Activated T-cell treated with anti-CD3 and anti-CD28 coated beads for 1 hour (primary cell): ENCODE data around the gene CDYL.

Experiments
- DNase-seq: peaks from one replicate; pipeline ENCODE4 v3.0.0-alpha.2; 2020; ENCODE audit warnings: low read depth

Gene CDYL

DNA sequence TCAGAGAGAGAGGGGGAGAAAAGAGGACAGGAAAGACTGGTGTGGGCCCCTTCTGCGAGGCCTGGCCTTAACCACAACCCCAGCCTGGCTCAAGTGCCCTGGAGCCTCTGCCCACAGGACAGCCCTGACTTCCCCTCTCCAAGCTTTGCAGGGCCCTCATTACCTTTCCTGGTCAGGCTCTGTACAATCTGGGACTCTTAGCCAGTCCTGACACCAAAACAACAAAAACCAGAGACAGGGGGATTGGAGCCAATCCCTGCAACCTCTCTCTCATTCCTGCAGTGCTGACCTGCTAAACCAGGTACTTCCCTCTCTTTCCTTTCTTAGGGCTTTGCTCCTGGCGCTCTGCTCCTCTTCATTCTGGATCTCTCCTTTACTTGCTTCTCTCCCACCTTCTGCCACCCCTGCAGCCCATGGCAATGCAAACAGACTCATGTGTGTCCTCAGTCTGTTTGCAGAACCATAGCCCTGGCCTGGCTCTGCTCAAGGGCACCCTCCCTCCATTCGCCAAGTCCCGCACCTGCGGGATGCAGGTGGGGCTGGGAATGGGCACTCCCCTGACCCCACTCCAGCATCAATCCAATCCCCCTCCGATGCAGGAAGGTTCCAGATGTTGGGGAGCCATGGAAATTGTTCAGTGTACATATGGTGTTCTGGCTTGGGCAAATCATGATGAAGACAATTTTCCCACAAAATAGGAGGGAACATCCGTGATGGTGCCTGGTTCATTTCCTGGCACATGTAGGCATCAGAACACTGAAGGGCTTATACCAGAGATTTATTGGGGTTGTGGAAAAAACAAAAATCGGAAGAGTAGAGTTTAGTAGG, 189.6 kb downstream of the CDYL start:
- no peak for DNase-seq

DNA sequence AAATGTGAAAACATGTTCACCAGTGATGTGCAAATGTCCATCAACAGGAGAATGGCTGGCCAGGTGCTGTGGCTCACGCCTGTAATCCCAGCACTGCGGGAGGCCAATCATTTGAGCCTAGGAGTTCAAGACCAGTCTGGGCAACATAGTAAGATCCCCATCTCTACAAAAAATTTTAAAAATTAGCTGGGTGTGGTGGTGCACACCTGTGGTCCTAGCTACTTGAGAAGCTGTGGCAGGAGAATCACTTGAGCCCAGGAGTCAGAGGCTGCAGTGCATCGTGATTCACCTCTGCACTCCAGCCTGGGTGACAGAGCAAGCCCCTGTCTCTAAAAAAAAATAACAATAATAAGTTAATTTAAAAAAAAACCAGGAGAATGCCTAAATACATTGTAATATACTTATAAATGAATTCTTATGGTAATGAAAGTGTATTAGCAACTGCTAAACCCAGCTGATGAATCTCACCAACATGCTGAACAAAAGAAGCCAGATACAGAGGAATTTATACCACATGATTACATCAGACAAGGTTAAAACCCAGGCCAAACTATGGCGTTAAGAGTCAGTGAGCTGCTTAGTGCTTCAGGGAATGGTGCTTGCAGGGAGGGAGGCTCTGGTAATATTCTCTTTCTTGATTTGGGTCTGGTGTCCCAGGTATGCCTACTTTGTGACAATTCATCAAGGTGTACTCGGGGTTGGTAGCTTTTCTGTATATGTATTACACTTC, 191.3 kb downstream of the CDYL start:
- no peak for DNase-seq

DNA sequence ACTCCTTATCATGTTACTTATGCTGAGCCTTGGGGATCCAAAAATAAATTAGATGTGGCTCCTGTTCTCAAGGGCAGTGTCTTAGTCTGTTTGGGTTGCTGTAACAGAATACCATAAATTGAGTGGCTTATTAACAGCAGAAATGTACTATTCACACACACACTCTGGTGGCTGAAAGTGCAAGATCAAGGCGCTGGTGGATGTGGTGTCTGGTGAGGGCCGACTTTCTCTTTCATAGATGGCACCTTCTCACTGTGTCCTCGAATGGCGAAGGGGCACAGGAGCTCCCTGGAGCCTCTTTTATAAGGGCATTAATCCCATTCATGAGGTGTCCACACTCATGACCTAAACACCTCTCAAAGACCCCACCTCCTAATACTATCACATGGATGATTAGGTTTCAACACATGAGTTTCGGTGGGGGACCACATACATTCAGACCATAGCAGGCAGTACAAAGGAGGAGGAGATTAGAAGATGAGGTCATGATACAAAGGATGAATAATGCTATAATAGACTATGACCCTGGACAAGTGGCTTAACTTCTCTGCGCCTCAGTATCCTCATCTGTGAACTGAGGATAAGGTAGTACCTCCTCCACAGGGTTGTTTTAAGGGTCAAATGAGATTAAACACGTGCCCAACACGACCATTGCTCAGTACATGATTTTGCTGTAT, 193.5 kb downstream of the CDYL start:
- no peak for DNase-seq

DNA sequence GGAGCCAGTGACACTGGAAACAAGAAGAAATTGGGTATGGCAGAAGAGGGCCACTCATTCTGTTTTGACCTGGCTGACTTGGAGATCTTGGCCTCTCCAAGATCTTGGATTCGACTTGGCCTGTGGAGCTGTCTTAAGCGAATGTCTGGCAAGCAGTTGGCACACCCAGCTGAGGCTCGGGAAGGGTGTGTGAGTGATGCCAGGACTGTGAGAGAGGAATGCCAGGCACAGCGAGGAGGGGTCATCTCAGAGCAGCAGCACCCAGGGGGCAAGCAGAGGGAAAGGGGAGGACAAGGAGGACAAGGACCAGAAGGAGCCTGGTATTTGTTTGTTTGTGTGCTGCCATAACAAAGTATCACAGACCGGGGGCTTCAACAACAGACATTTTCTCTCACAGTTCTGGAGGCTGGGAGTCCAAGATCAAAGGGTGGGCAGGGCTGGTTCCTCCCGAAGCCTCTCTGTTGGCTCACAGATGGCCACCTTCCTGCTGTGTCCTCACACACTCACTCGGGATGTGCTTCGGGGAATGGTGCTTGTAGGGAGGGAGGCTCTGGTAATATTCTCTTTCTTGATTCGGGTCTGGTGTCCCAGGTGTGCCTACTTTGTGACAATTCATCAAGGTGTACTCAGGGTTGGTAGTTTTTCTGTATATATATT, 194.7 kb downstream of the CDYL start:
- no peak for DNase-seq

DNA sequence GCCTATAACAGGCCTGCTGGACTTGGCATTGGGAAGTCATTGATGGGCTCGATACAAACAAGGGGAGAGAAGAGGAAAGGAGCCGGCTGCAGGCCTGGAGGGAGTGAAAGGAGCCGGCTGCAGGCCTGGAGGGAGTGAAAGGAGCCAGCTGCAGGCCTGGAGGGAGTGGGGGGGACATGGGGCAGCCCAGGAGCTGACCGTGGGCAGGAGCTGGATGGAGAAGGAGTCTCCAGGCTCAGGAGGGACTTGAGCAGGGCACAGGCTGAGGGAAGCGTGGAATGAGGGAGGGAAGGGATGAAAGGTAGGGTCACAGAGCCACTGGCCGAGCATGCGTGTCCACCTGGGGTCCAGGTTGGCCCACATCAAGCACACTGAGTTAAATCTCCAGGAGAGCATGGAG, 195.6 kb downstream of the CDYL start:
- no peak for DNase-seq

DNA sequence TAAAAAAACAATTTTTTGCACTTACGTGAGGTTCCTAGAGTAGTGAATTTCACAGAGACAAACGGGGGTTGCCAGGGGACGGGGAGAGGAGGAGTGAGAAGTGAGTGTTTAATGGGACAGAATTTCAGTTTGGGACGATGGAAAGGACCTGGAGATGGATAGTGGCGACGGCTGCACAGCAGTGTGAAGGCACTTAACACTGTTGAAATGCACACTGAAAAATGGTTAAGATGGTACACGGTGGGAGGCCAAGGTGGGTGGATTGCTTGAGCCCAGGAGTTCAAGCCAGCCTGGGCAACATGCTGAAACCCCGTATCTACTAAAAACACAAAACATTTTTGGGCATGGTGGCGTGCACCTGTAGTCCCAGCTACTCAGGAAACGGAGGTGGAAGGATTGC, 196.2 kb downstream of the CDYL start:
- DNase-seq: no peak

DNA sequence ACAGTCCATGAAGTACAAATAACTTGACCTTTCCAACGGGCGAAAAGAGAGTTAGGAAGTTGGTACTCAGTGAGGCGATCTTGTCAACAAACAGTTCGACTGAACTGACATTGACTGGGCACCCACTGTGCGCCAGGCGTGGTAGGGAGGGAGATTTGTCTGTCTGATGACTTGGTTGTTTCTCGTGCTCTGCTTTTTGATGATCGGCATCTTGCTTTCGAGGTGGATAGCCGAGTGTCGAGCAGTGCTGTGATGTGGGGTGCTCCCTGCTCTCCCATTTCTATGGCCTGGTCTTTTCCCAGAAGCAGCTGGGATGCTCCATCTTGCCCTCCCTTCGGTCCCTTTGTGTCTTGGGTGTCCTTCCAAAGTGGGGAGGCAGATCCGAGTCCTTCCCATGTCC, 197.2 kb downstream of the CDYL start:
- no peak for DNase-seq

DNA sequence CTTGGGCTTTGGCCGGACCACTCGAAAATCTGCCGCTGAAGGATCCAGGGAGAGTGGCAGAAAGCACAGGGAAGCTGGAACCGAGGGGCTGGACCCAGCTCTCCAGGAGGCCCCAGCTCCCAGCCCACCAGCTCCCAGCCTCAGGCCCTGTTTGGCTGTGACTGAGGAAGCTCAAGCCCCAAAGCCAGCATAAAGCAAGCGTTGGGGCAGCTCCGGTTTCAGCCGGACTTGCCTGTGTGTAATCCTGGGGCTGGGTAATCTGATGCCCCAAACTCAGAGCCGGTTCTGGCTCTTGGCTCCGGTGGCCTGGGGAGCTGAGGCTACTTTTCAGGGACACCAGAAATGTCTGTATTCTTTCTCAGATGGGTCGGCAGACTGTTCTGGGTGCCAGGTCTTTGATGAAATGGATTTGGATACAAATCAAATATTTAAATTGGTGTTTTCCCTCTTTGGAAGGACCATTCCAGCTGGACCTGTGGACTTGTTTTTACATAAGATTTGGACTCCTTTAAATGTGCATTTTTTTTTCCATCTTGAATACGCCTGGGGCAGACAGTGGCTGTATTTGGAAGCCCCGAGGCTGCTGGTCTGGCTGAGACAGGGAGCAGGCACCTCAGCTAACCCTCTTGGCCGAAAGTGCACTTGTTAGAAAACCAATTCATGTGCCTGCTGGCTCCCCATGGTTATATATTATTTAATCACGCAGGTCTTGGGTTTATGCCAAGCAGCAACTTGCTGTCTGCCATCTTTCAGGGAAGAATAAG, 198.0 kb downstream of the CDYL start:
- DNase-seq: no peak

DNA sequence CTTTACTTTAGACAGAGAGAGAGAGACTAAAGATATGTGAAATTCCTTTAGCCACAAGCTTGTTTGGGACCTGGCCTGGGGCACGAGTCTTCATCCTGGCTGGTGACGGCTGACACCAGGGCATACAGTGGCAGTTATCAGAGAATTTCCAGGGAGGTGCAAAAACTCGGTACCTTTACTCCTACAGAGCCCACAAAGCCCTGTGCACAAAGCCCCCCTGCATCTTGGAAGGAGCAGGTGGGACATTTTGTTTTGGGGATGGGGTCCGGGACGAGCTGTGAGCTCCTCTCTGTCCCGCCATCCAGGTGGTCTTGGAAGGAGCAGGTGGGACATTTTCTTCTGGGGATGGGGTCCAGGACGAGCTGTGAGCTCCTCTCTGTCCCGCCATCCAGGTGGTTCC, 198.8 kb downstream of the CDYL start:
- DNase-seq: no peak

DNA sequence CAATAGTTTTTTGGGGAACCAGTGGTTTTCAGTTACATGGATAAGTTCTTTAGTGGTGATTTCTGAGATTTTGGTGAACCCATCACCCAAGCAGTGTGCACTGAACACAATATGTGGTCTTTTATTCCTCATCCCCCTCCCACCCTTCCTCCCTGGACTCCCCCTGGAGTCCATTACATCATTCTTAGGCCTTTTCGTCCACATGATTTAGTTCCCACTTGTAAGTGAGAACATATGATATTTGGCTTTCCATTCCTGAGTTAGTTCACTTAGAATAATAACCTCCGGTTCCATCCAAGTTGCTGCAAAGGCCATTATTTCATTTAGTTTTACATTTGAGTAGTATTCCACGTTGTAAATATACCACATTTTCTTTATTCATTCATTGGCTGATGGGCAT, 199.3 kb downstream of the CDYL start:
- DNase-seq: no peak

DNA sequence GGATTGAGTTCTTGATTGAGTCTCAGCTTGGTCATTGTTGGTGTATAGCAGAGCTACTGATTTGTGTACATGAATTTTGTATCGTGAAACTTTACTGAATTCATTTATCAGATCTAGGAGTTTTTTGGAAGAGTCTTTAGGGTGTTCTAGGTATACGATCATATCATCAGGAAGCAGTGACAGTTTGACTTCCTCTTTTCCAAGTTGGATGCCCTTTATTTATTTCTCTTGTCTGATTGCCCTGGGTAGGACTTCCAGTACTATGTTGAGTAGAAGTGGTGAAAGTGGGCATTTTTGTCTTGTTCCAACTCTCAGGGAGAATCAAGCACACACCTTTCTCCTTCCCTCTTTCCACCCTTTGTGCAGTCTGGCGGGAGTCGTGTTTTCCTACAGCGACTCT, 201.3 kb downstream of the CDYL start:
- DNase-seq: no peak

DNA sequence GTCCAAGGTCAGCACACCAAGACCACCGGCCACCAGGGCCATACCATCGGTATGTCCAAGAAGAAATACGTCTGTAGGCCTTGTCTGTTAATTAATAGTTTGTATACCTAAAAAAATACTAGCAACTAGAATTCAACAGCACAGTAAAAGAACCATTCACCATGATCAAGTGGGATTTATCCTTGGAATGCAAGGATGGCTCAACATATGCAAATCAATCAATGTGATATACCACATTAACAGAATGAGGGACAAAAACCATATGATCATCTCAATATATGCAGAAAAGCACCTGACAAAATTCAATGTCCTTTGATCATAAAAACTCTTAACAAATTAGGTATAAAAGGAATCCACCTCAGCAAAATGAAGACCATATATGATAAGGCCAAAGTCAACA, 203.2 kb downstream of the CDYL start:
- no peak for DNase-seq

DNA sequence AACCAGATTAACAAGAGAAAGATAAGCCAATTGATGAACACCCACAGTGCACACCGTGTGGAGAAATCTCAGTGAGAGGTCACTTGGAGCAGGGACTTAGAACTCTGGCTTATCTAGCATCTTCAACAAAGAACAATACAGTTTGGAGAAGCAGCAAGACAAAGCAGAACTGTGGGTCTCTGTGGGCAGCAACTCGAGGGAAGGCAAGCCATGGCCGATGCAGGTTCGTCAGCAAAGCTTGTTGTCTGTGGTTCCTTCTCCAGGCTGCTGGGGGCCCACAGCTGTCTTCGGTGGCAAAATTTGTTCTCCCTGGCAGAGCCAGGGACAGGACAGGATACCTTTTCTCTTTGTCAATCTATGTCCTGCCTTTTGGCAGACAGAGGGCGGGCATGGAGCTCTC, 205.6 kb downstream of the CDYL start:
- no peak for DNase-seq

DNA sequence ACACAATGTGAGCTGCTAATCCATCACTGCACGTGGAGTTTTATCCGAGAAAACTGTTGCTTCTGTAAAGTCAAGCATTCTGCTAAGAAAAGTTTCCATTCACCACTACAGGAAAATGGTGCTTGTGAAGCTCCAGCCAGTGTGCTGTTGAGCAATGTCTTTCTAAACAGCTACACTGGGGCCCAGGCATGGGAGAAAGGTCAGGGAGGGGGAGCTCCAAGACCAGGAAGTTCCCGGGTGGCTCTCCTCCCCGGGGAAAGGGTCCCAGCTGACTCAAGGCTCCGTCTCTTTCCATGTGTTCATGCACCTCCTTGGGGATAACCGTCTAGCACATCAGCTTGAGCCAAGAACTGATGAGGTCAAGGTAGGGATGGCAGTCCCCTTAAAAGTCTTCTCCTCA, 207.1 kb downstream of the CDYL start:
- no peak for DNase-seq

DNA sequence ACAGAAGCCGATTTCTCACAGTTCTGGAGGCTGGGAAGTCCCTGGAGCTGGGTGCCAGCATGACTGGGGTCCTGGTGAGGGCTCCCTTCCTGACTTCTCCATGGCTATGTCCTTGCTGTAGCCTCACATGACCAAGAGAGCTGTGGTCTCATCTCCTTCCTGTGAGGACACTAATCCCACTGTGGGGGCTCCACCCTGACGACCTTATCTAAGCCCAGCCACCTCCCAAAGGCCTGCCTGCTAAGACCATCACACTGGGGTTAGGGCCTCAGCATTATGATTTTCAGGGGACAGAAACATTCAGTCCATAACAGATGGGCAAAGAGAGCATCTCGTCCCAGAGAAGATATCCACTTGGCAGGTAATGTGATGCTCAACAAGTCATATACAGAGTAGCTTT, 210.8 kb downstream of the CDYL start:
- DNase-seq: no peak

DNA sequence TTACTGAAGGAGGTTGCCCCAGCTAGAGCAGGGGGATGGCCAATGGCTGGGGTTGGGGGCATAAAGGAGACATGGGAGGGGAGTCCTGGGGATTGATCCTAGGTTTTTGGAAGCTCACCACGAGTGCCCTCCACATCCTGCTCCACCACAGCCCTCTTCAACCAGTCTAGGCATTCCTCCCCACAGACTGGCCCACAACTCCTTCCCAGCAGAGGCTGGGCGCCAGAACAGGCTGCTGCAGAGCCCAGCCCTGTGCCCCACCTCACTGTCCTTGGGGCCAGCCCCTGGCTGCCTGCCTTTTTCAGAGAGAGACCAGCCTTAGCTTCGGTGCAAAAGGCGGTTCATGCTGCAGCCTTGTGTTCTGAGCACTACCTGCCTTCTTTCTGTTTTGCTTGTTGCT, 211.2 kb downstream of the CDYL start:
- no peak for DNase-seq

DNA sequence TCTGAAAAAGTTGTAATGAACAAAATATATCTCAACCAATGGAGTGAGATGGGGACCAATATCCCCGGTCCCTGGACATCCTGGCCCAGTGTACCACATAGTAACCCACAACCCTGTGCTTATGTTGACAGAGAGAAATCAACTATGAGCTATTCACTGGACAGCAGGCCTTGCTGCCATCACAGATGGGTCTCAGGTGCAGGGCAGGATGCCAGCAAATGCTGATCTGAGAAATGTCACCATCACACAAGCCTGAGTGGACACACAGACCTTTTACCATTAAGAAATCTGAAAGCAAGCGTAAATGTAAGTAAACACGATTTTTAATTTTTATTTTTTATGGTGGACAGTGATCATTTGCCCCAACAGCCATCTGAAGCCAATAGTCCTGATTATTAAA, 218.5 kb downstream of the CDYL start:
- DNase-seq: no peak

DNA sequence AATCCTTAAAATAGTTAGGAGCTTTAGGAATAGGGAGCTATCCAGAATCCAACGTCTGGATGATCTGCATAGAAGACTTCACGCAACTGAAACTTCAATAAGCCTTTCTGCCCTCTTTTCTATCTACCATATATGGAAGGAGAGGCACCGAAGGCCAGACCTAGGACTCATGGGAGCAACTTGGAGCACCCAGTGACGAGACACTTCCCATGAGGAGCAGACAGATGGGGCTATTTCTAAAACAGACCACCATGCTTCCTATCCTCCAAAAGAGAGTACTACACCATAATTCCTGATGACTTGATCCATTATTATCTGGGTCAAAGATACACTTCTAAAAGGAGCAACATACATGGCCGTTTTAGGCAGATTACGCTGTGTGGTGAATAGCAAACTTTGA, 221.7 kb downstream of the CDYL start:
- no peak for DNase-seq

DNA sequence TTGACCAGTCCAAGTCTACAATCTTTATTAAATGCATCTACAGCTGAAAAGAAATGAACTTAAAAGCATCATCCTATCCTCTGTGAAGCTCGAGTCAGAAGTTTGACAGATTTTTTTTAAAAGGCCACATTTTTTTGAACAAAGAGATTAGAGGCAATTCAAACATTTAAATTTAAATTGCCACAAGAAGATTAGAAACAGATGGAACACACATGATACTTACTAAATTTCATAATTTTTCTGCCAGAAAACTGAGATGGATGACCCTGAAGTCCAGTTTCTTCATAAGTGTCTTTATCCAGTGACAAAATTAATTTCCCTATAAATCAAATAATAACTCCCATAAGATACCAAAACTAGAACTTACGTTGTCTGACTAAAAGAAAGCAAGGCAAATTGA, 223.4 kb downstream of the CDYL start:
- no peak for DNase-seq

DNA sequence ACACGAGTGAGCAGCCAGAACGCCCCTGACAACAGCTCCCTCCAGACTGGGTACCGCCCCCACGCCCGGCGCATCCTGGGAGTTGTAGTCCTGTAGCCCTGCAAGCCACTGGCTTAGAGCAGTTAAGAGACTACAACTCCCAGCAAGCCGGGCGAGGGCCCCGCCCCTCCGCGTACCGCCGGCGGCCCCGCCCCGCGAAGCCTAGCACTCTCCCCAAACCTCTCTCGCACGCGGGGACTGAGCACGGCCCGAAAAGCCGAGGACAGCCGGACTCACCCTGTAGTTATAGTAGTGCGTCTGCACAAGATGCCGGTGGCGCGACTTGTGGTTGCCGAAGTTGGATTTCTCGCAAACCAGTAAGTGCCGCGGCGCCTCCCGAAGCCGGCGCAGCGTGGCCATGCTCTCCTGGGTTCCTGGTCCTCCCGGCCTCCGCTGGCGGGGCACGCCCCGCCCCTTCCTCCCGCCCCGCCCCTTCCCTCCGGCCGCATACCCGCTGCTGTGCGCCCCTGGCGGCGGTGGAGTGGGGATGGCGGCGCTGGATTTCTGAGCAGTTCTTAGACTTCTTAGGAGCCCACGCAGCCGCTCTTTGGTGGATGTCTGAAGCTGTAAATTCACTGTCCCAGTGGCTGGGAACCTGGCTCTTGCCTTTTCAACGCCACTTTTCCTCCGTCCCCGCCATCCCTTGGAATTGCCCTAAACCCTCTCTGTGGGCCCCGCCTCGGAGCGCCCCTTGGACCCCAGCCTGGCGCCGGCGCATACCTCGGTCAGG, 227.6 kb downstream of the CDYL start, which contains the start of gene RPP40:
TSS of gene RPP40 (minus strand) at position 434 of the 769 bp plus-strand sequence. CDS start at position 399, 35 bp downstream.
- DNase-seq: peak; percentile 98
